Upper lobe of right lung (tissue), 1 donor: ENCODE data around the gene SCML2. TPM values are rescaled to one million over a fixed set of nuclear protein-coding genes. Genes with fewer than 3 reads are reported as not detected.

ENCODE experiments used
- ATAC-seq: fragments of 200-7000 bp; cut with Tn5 transposase; one replicate; pipeline ENCODE4 v1.9.1; 2020; ENCODE audit warnings: mild to moderate bottlenecking, moderate library complexity
- DNase-seq: peaks from one replicate; pipeline ENCODE4 v3.0.0-alpha.2; 2020
- H3K27ac ChIP-seq: fragments of 200-600 bp; one replicate; pipeline ENCODE4 v1.8.0; 2022
- H3K27me3 ChIP-seq: fragments of 200-600 bp; one replicate; pipeline ENCODE4 v1.8.0; 2022; ENCODE audit warnings: mild to moderate bottlenecking
- H3K36me3 ChIP-seq: fragments of 200-600 bp; one replicate; pipeline ENCODE4 v1.8.0; 2022
- H3K4me1 ChIP-seq: fragments of 200-600 bp; one replicate; pipeline ENCODE4 v1.8.0; 2022
- H3K4me3 ChIP-seq: fragments of 200-600 bp; one replicate; pipeline ENCODE4 v1.8.0; 2022; ENCODE audit warnings: mild to moderate bottlenecking
- H3K9me3 ChIP-seq: fragments of 200-600 bp; one replicate; pipeline ENCODE4 v1.8.0; 2022
- intact Hi-C: fragments of 100-400 bp; cut with DNase I; formaldehyde crosslinking; loops from one replicate; pipeline ENCODE4 v1.11.0; 2022
- total RNA-seq: library from RNA; stranded (reverse); fragmentation: NEBNext Ultra II Directional; extraction: Animal tissue kit (Norgen Biotek cat#: 25700); gene quantifications from one replicate; pipeline ENCODE4 v1.2.1, GENCODE V29; 2021
- TF ChIP-seq, protein P1 (sequence below): fragments of 200-600 bp; IDR thresholded peaks from one replicate; pipeline ENCODE4 v1.8.0; 2022; ENCODE audit warnings: antibody characterized with exemption
- donor health status: DM: no; HTN: yes; CAD: no; lungs with severe emphysema.

The SCML2 gene
- total RNA-seq, 1 donor from 2014 or later: 0.81 TPM

DNA sequence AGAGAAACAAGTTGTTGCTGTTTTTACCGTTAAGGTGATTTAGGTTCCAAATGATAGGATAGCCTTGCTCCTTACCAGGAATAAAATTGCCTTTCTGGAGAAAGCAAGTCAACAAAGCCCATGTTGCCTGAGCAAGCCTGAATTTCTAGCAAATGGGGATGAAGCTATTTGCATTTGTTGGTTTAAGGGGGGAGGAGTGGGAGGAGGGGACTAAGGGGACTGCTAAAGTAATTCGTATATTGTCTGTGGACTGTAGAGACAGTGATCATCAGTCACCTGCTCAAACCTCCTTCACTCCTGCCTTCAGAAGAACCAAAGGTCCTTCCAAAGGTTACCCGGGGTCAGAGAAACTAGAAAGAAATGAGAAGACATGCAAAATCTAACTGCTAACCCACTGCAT is 65.8 kb downstream of the SCML2 start:
- TF ChIP-seq, protein P1, sequence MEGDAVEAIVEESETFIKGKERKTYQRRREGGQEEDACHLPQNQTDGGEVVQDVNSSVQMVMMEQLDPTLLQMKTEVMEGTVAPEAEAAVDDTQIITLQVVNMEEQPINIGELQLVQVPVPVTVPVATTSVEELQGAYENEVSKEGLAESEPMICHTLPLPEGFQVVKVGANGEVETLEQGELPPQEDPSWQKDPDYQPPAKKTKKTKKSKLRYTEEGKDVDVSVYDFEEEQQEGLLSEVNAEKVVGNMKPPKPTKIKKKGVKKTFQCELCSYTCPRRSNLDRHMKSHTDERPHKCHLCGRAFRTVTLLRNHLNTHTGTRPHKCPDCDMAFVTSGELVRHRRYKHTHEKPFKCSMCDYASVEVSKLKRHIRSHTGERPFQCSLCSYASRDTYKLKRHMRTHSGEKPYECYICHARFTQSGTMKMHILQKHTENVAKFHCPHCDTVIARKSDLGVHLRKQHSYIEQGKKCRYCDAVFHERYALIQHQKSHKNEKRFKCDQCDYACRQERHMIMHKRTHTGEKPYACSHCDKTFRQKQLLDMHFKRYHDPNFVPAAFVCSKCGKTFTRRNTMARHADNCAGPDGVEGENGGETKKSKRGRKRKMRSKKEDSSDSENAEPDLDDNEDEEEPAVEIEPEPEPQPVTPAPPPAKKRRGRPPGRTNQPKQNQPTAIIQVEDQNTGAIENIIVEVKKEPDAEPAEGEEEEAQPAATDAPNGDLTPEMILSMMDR: no peak

GRCh38 chrX:18286322-18286831 is 68.1 kb downstream of the SCML2 start:
- H3K27ac ChIP-seq: no peak overlapping the region
- no peaks in the 10 kb centered on the region for H3K27me3 ChIP-seq
- no peaks in the 10 kb centered on the region for H3K9me3 ChIP-seq
- H3K36me3 ChIP-seq: no peaks in the 10 kb centered on the region
- no peaks in the 10 kb centered on the region for H3K4me1 ChIP-seq
- ATAC-seq (no peak), DNase-seq (no peak)
- no peak overlapping the region for H3K4me3 ChIP-seq
- intact Hi-C loops: no loop called here
- TF ChIP-seq, protein P1: no peak

More for the DNA sequence above, 65.8 kb downstream of the SCML2 start:
- Histone ChIP-seq H3K4me3 (no peak overlapping the region), H3K27me3 (no peaks in the 10 kb centered on the region), H3K9me3 (no peaks in the 10 kb centered on the region), H3K4me1 (no peaks in the 10 kb centered on the region), H3K27ac (no peak overlapping the region), H3K36me3 (no peaks in the 10 kb centered on the region)
- ATAC-seq (no peak), DNase-seq (no peak)
- intact Hi-C loops: no loop called here

DNA sequence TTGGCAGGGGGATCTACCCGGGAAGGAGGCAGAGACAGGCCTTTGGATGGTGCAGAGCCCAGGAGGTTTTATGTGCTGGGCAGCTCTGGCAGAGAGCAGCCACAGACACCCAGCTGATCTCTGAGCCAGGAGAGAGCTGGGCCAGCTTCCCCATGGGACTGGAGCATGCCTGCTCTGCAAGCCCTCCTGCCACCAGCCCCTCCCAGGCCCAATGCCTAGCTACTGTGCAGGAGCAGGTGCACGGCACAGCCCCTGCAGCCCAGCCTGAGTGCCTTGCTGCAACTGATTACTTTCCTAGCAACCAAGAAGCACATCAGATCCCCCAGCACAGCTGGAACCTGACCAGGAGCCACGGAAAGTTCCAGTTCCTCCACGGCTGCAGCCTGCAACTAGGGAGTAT is 76.0 kb downstream of the SCML2 start:
- Histone ChIP-seq H3K27me3 (no peaks in the 10 kb centered on the region), H3K9me3 (no peaks in the 10 kb centered on the region), H3K36me3 (no peaks in the 10 kb centered on the region), H3K4me1 (no peaks in the 10 kb centered on the region), H3K4me3 (no peak overlapping the region), H3K27ac (no peak overlapping the region)
- DNase-seq (no peak), ATAC-seq (no peak)
- TF ChIP-seq, protein P1: no peak
- intact Hi-C loops: no loop called here

- intact Hi-C loops: no loop called here
- Histone ChIP-seq H3K9me3 (no peaks in the 10 kb centered on the region), H3K4me1 (no peaks in the 10 kb centered on the region), H3K36me3 (no peaks in the 10 kb centered on the region), H3K27me3 (no peaks in the 10 kb centered on the region), H3K27ac (no peak overlapping the region), H3K4me3 (no peak overlapping the region)
- DNase-seq: no peak
- no peak for ATAC-seq
- TF ChIP-seq, protein P1: no peak
These were observed 82.3 kb downstream of the SCML2 start for GRCh38 chrX:18272222-18272621.

DNA sequence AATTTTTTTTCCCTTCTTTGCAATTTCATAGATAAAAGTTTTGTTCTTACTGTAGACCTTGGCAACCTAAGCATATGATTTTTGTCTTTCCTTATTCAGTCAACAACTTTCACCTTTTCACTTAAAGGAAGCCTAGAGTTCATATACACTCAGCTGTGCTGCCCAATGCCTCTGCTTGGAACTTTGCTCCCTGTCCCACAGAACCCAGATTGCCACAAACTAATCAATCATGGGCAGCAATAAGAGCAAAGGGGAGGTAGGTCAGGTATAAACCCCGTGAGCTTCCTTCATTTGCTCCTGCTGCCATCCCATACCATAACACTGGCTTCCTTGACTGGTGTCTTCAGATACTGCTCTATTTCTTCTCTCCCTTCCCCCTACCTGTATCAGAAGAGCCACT is 82.8 kb downstream of the SCML2 start:
- DNase-seq (no peak), ATAC-seq (no peak)
- TF ChIP-seq, protein P1: no peak
- Histone ChIP-seq H3K4me1 (no peaks in the 10 kb centered on the region), H3K4me3 (no peak overlapping the region), H3K27me3 (no peaks in the 10 kb centered on the region), H3K27ac (no peak overlapping the region), H3K36me3 (no peaks in the 10 kb centered on the region), H3K9me3 (no peaks in the 10 kb centered on the region)
- intact Hi-C loops: no loop called here

DNA sequence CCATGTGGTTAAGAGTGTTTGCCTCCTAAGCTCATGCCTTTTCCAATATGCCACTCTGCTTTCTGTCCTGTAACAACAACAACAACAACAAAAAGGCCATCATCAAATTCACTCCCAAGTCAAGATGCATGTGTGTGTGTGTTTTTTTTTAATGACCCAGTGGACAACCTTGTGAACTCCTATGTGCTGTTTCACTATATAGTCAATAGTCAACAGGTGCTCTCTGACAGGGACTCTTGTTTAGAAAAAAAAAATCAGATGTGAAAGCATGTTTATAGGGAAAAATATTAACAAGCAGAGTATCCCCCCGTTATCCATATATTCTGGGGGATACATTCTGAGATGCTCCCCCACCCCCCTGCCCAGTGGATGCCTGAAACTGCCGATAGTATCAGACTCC is 83.2 kb downstream of the SCML2 start:
- TF ChIP-seq, protein P1: no peak
- Histone ChIP-seq H3K36me3 (no peaks in the 10 kb centered on the region), H3K9me3 (no peaks in the 10 kb centered on the region), H3K27me3 (no peaks in the 10 kb centered on the region), H3K27ac (no peak overlapping the region), H3K4me3 (no peak overlapping the region), H3K4me1 (no peaks in the 10 kb centered on the region)
- intact Hi-C loops: no loop called here
- DNase-seq: no peak
- no peak for ATAC-seq
